Esophagus muscularis mucosa (tissue), 3 donors: Measurements from ENCODE around the gene ZNF17.

Experiments used
- CTCF ChIP-seq, 3 experiments: fragments of 200-600 bp in 2 of 3; fragments of 450-650 bp in 1 of 3; sonication (generic) in 2 of 3; IDR thresholded peaks; one replicate each; pipeline ENCODE4 v1.5.1; 2017 to 2019; ENCODE audit warnings: antibody characterized with exemption in 3 of 3, mild to moderate bottlenecking in 2 of 3, moderate library complexity in 1 of 3
- POLR2A ChIP-seq: fragments of 450-650 bp; IDR thresholded peaks from one replicate; pipeline ENCODE4 v1.6.1; 2017; ENCODE audit warnings: antibody characterized with exemption, moderate library complexity, mild to moderate bottlenecking, low read depth

GRCh38 chr19:57395710-57396109 is 15.3 kb upstream of the ZNF17 start:
- TF ChIP-seq CTCF (IDR thresholded peaks at IDR 0.05) (no peak), POLR2A (no peak)
